ENCODE data around the gene PTCD3.

The PTCD3 gene

DNA sequence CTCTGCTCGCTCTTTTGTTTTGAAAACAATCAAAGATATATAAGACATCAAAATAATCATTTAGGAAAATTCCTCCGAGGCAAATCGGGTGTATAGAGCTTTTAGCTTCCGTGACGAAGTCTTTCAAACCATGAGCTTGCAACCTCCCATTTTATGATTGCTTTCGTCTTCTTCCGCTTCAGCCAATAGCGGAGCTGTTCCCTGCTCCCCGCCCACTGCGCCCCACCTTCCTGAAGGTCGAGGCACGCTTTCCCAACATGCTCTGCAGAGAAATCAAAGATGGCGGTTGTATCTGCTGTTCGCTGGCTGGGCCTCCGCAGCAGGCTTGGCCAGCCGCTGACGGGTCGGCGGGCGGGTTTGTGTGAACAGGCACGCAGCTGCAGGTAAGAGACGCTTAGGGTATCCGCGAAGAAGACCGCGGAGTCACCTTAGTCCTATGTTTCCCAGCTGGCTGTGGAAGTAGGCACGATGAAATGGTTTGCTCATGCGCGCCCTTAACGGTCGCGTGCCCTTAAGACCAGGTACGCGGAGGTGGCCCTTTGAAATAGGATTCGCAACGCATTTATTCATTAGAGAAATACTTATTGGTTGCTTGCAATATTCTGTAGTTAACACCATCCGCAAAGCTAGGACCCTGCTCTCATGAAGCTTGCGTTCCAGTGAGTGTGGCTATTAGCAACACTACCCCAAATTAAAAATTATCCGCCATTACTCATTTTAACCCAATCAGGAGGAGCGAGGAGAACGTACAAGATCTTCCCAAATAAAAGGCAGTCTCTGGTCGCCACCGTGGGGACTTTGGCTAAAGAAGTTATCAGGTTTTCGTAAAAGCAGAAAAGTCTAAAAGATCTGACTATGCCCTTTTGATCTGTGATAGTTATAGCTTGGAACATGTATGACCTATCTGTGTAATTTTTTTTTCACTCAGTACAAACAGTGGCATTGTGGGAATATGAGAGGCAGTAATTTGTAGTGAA, at the start of gene PTCD3:
Gene PTCD3 (plus strand): TSS at position 267 of the 977 bp plus-strand sequence. CDS start 13 bp downstream, at position 280.
- DNase-seq: peak; percentile 92

DNA sequence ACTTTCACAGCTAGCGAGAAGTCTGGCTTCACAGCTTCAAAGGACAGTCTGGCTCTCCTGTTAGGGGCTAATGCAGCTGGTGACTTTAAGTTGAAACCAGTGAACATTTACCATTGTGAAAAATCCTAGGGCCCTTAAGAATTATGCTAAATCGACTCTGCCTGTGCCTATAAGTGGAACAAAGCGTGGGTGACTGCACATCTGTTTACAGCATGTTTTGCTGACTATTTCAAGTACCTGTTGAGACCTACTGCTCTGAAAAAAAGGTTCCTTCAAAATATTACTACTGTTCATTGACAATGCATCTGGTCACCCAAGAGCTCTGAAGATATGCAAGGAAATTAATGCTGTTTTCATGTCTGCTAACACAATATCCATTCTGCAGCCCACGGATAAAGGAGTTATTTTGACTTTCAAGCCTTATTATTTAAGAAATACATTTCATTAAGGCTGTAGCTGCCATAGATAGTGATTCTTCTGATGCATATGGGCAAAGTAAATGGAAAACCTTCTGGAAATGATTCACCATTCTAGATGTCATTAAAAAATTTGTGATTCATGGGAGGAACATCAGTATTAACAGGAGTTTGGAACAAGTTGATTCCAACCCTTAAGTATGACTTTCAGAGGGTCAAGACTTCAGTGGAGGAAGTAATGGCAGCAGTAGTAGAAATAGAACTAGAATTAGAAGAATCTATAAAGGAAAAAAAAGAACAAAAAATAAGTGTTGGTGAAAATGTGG, 49.3 kb upstream of the PTCD3 start:
- DNase-seq: no peak

DNA sequence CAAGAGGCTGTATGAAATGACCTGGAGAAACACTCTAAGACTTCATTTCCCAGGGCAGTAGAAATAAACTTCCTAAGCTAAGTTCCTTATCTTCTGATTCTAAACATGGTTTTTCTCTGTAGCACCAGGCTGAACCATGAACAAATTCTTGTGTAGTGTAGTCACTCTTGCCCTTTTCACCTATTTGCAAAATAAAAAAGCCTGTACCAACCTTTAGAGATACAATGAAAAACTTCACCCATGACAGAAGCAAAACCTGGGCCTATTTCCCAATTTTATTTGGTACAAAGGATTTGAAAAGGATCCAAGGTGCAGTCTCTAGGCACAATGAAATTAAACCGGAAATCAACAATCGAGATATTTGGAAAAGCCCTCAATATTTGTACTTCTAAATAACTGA, 44.0 kb upstream of the PTCD3 start:
- no peak for DNase-seq

- DNase-seq: no peak
Observed at GRCh38 chr2:86064006-86064405, 42.0 kb upstream of the PTCD3 start.

GRCh38 chr2:86065512-86065911, 40.5 kb upstream of the PTCD3 start:
- DNase-seq: no peak

DNA sequence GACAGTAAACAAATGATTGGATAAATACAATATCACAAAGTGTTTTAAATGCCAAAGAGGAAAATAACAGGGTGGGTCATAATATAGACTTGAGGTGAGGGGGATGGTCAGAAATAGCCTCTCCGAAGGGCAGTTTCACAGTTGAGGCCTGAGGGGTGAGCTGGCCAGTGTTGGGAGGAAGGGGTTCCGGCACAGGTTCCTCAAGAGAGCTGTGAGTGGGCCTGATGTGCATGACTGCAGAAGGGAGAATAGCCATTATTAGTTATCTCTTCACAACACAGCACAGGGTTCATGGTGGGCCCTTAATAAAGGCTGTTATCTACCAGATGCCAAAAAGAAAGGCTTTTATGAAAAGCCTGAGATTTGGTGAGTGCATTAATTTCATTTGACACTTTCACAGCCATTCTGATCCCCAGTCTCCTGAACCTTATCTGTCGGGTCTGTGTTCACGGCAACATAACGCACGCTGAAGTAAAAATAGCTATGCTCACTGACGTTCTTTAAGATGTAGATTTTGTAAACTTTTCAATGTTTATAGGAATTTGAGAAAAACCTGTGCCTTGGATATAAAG, 39.9 kb upstream of the PTCD3 start:
- DNase-seq: no peak

GRCh38 chr2:86066915-86067314, 39.1 kb upstream of the PTCD3 start:
- no peak for DNase-seq

DNA sequence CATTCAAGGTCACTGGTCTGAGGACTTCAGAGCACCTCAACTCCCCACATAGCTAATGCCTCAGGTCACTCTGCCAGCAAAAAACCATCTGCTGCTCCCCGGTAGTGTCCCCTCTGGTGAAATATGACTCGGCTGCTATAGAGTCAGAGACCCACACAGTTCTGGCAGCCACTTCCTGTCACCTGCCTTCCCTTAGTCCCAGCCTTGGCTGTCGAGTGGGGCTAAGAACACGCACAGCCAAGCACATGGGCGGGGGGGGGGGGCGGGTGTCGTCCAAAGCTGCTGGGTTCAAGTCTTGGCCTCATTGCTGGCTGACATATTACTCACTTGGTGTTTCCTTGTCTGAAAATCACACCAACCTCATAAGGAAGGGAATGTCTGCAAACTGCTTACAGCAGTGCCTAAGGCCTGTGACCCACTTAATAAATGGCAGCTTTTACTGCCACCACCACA, 37.9 kb upstream of the PTCD3 start:
- no peak for DNase-seq

DNA sequence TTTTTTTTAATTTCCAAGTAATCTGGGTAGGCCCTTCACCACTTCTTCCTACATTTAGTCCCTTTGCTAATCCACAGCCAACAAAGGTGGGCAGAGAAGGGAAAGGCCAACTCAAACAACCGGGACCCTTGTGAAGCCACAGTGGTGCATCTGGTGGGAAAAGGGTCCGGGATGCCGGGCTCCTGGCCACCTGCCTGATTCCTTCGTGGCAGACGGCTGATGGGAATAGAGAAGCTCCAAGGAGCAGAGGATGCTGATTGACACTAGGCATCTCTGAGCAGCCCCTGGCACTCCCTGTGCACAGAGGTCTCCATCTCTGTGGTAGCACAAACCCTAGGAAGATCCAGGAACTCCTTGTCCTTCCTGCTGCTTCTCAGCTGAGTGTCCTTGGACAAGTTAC, 37.4 kb upstream of the PTCD3 start:
- DNase-seq: no peak

- no peak for DNase-seq
Observed at GRCh38 chr2:86069091-86069685, 36.8 kb upstream of the PTCD3 start.

- DNase-seq: no peak
Observed at GRCh38 chr2:86069783-86070339, 36.2 kb upstream of the PTCD3 start.

DNA sequence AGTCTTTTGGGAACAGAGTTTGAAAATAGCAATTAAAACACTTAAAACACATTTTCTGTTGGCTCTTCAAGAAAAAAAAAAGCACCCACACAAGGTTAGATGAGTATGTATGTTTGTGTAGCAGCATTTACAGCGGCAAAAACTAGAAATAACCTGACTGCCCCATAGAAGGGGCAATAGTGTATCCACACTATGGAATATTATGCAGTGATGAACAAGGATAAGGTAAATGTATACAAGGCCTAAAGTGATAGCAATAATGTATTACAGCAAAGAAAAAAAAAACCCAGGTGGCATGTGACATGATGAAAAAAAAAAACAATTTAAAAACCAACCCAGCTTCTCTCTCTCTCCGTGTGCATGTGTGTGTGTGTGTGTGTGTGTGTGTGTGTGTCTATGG, 35.2 kb upstream of the PTCD3 start:
- no peak for DNase-seq

GRCh38 chr2:86072271-86072858, 33.7 kb upstream of the PTCD3 start:
- DNase-seq: no peak

- no peak for DNase-seq
Observed at GRCh38 chr2:86073225-86073624, 32.8 kb upstream of the PTCD3 start.

- DNase-seq: no peak
Observed at GRCh38 chr2:86074256-86074655, 31.8 kb upstream of the PTCD3 start.

DNA sequence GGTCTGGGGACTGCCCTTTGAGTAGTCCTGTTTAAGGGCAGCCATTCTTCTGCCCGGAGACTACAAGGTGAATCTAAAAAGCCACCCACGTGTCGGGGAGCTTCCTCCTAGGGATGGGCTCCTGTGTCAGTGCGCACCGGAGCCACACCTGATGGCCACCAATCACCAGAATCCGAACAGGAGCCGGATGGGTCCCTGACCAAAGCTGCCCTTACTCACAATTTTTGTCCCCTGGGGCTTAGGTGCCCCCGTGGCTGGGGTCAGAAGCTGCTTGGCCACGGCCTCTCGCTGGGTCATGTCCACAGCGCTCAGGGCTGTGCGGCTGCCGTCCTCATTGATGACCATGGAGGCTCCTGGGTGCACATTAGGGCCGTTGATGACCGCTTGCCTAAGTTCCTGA, 31.2 kb upstream of the PTCD3 start:
- DNase-seq: no peak

- no peak for DNase-seq
Observed at GRCh38 chr2:86075886-86076285, 30.1 kb upstream of the PTCD3 start.

DNA sequence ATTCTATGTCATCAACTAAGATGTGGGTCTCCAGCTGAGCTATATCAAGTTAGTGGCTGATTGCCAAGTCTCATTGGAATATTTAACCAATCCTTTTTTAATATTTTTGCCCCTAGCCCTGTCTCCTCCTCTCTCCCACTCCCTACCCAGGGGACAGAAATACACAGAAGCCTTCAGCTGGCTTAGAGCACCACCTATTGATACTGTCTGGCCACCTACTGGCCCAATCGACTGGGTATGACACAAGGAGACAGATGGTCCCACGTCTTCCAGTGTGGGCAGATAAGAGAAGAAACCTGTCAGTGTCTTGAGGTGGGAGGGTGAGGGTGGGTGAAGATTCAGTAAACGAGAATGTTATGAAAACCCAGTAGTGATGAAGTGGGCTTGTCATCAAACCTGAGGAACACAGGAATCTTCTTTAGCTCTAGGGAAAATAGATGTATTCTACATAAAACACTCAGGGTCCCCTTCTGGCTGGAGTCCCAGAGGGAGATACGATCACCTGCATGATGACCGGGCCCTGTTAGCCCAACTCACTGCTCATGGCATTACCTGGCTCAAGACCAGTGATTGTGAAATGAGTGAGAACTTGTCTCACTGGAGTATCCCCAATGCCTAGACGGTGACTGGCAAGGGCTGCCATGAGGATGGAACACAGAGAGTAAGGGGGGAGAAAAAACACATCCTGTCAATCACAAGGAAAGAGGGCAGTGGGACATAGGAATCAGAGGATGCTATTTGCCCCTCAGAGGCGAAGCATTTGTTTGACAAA, 27.1 kb upstream of the PTCD3 start:
- no peak for DNase-seq

- no peak for DNase-seq
Observed at GRCh38 chr2:86079981-86080911, 25.8 kb upstream of the PTCD3 start.

GRCh38 chr2:86081724-86082123, 24.3 kb upstream of the PTCD3 start:
- no peak for DNase-seq

Measured in amniotic stem cell (primary cell).